Measurements from ENCODE around the gene SERPINE2.

The SERPINE2 gene

GRCh38 chr2:224017957-224018356 is 21.1 kb downstream of the SERPINE2 start:
- no peaks in the 10 kb centered on the region for H3K36me3 ChIP-seq (ENCODE audit: insufficient read depth, low read length)
- H3K4me1 ChIP-seq (ENCODE audit: insufficient read depth, low read length, poor library complexity, severe bottlenecking): peaks cover 22% of the 10 kb centered on the region
- H3K27me3 ChIP-seq (ENCODE audit: insufficient read depth, low read length, poor library complexity, severe bottlenecking): no peaks in the 10 kb centered on the region
- no peak for TF ChIP-seq CTCF (conservative IDR thresholded peaks at IDR 0.05; ENCODE audit: low read length)
- H3K9ac ChIP-seq (ENCODE audit: low read depth, low read length, poor library complexity, severe bottlenecking): no peak overlapping the region
- H3K79me2 ChIP-seq (ENCODE audit: insufficient read depth, low read length): no peaks in the 10 kb centered on the region
- no peaks in the 10 kb centered on the region for H3K9me3 ChIP-seq (ENCODE audit: insufficient read depth, low read depth, low read length)
- no peaks in the 10 kb centered on the region for H3K9me2 ChIP-seq (replicated peaks; ENCODE audit: low read depth, low read length)
- H2AFZ ChIP-seq (ENCODE audit: low read length): no peak overlapping the region
- no peaks in the 10 kb centered on the region for H4K20me1 ChIP-seq (ENCODE audit: insufficient read depth, low read length, poor library complexity, severe bottlenecking)
- no peaks in the 10 kb centered on the region for H3F3A ChIP-seq (ENCODE audit: low read depth)
- no peak overlapping the region for H3K4me2 ChIP-seq (ENCODE audit: low read depth, low read length, poor library complexity, severe bottlenecking)
- H3K4me3 ChIP-seq (ENCODE audit: low read length, poor library complexity, severe bottlenecking): no peak overlapping the region

- Histone ChIP-seq H3K4me1 (ENCODE audit: insufficient read depth, low read length, poor library complexity, severe bottlenecking) (peaks cover 19% of the 10 kb centered on the region), H3F3A (ENCODE audit: low read depth) (no peaks in the 10 kb centered on the region), H3K9me3 (ENCODE audit: insufficient read depth, low read depth, low read length) (no peaks in the 10 kb centered on the region), H3K4me3 (ENCODE audit: low read length, poor library complexity, severe bottlenecking) (no peak overlapping the region), H3K79me2 (ENCODE audit: insufficient read depth, low read length) (no peaks in the 10 kb centered on the region), H3K36me3 (ENCODE audit: insufficient read depth, low read length) (no peaks in the 10 kb centered on the region), H2AFZ (ENCODE audit: low read length) (no peak overlapping the region), H3K27me3 (ENCODE audit: insufficient read depth, low read length, poor library complexity, severe bottlenecking) (no peaks in the 10 kb centered on the region), H3K9ac (ENCODE audit: low read depth, low read length, poor library complexity, severe bottlenecking) (no peak overlapping the region), H3K4me2 (ENCODE audit: low read depth, low read length, poor library complexity, severe bottlenecking) (no peak overlapping the region), H4K20me1 (ENCODE audit: insufficient read depth, low read length, poor library complexity, severe bottlenecking) (no peaks in the 10 kb centered on the region), H3K9me2 (replicated peaks; ENCODE audit: low read depth, low read length) (no peaks in the 10 kb centered on the region)
- TF ChIP-seq EZH2phosphoT487 (IDR thresholded peaks at IDR 0.05; ENCODE audit: borderline replicate concordance): no peak
- no peak for TF ChIP-seq CTCF (conservative IDR thresholded peaks at IDR 0.05; ENCODE audit: low read length)
Measured at GRCh38 chr2:224016963-224017362, 22.1 kb downstream of the SERPINE2 start.

GRCh38 chr2:224014336-224014735 is 24.8 kb downstream of the SERPINE2 start:
- Histone ChIP-seq H3K27me3 (ENCODE audit: insufficient read depth, low read length, poor library complexity, severe bottlenecking) (no peaks in the 10 kb centered on the region), H3K4me1 (ENCODE audit: insufficient read depth, low read length, poor library complexity, severe bottlenecking) (peaks cover 19% of the 10 kb centered on the region), H4K20me1 (ENCODE audit: insufficient read depth, low read length, poor library complexity, severe bottlenecking) (no peaks in the 10 kb centered on the region), H2AFZ (ENCODE audit: low read length) (no peak overlapping the region), H3K79me2 (ENCODE audit: insufficient read depth, low read length) (no peaks in the 10 kb centered on the region), H3K4me3 (ENCODE audit: low read length, poor library complexity, severe bottlenecking) (no peak overlapping the region), H3K9me3 (ENCODE audit: insufficient read depth, low read depth, low read length) (no peaks in the 10 kb centered on the region), H3K9me2 (replicated peaks; ENCODE audit: low read depth, low read length) (no peaks in the 10 kb centered on the region), H3K9ac (ENCODE audit: low read depth, low read length, poor library complexity, severe bottlenecking) (no peak overlapping the region), H3K4me2 (ENCODE audit: low read depth, low read length, poor library complexity, severe bottlenecking) (no peak overlapping the region), H3F3A (ENCODE audit: low read depth) (no peaks in the 10 kb centered on the region), H3K36me3 (ENCODE audit: insufficient read depth, low read length) (no peaks in the 10 kb centered on the region)
- no peak for TF ChIP-seq CTCF (conservative IDR thresholded peaks at IDR 0.05; ENCODE audit: low read length)
- no peak for TF ChIP-seq EZH2phosphoT487 (IDR thresholded peaks at IDR 0.05; ENCODE audit: borderline replicate concordance)
